Activated CD4-positive, CD25-positive, alpha-beta regulatory T cell (primary cell): ENCODE measurements around the gene PARVB.

Experiments
- DNase-seq, 4 experiments: peaks; one replicate each; lab custom pipeline; 2025; lab: John Stamatoyannopoulos, UW

Gene PARVB

GRCh38 chr22:44201665-44202064 is 177.6 kb downstream of the PARVB start:
- no peak for DNase-seq

- no peak for DNase-seq
Measured at GRCh38 chr22:44202261-44202789, 178.2 kb downstream of the PARVB start.

- DNase-seq: no peak
Measured at GRCh38 chr22:44203203-44203602, 179.1 kb downstream of the PARVB start.

- no peak for DNase-seq
Measured at GRCh38 chr22:44204739-44205515, 180.8 kb downstream of the PARVB start.

GRCh38 chr22:44205516-44206329 is 181.6 kb downstream of the PARVB start:
- no peak for DNase-seq

GRCh38 chr22:44206330-44206645 is 182.2 kb downstream of the PARVB start:
- no peak for DNase-seq

- no peak for DNase-seq
Measured at GRCh38 chr22:44206696-44207095, 182.6 kb downstream of the PARVB start.

GRCh38 chr22:44207173-44207980 is 183.3 kb downstream of the PARVB start:
- DNase-seq: no peak

- DNase-seq: no peak
Measured at GRCh38 chr22:44207981-44208317, 183.8 kb downstream of the PARVB start.

GRCh38 chr22:44209343-44209742 is 185.2 kb downstream of the PARVB start:
- no peak for DNase-seq

- no peak for DNase-seq
Measured at GRCh38 chr22:44210722-44211121, 186.6 kb downstream of the PARVB start.

- DNase-seq: no peak
Measured at GRCh38 chr22:44211256-44211945, 187.3 kb downstream of the PARVB start.

- DNase-seq: no peak
Measured at GRCh38 chr22:44211946-44212930, 188.1 kb downstream of the PARVB start.

GRCh38 chr22:44212936-44213335 is 188.8 kb downstream of the PARVB start:
- no peak for DNase-seq

GRCh38 chr22:44213489-44214043 is 189.5 kb downstream of the PARVB start:
- no peak for DNase-seq

GRCh38 chr22:44214187-44214586 is 190.1 kb downstream of the PARVB start:
- no peak for DNase-seq

- no peak for DNase-seq
Measured at GRCh38 chr22:44214764-44215163, 190.7 kb downstream of the PARVB start.

GRCh38 chr22:44215287-44215686 is 191.2 kb downstream of the PARVB start:
- no peak for DNase-seq

- DNase-seq: no peak
Measured at GRCh38 chr22:44217346-44217745, 193.2 kb downstream of the PARVB start.

GRCh38 chr22:44218071-44218470 is 194.0 kb downstream of the PARVB start:
- DNase-seq: no peak
